Posterior vena cava (tissue), 2 donors: ENCODE data around the gene CD34. TPM values are rescaled to one million over a fixed set of nuclear protein-coding genes. Genes with fewer than 3 reads are reported as not detected.

Source experiments
- DNase-seq: peaks from one replicate; pipeline ENCODE4 v3.0.0-alpha.2; 2020; ENCODE audit warnings: low spot score
- intact Hi-C, 2 donors: fragments of 100-400 bp; cut with DNase I; formaldehyde crosslinking; loops; one replicate each; pipeline versions ENCODE4 v1.14.1 to v1.14.2; 2022 to 2023
- total RNA-seq, 2 donors: library from RNA; stranded (reverse); fragmentation: NEBNext Ultra II Directional; extraction: Animal tissue kit (Norgen Biotek cat#: 25700); gene quantifications; one replicate each; pipeline ENCODE4 v1.2.1, GENCODE V29; 2021
- donor health status: DM: yes; HTN: yes; CAD: no.
- donor health status: DM: yes; HTN: yes; CAD: no.

CD34 gene
- total RNA-seq, 2 donors from 2014 or later = 58.1 to 154 TPM

- intact Hi-C loops = no loop called here
- no peak for DNase-seq
These were observed 6.5 kb downstream of the CD34 start for GRCh38 chr1:207904391-207904790.

- intact Hi-C loops = no loop called here
- DNase-seq = no peak
These were observed 7.2 kb downstream of the CD34 start for GRCh38 chr1:207903767-207904166.

- intact Hi-C loops = no loop called here
- DNase-seq = no peak
These were observed 7.9 kb downstream of the CD34 start for GRCh38 chr1:207903053-207903452.

- no peak for DNase-seq
- intact Hi-C loops = no loop called here
These were observed 8.4 kb downstream of the CD34 start for GRCh38 chr1:207902566-207902965.

- DNase-seq = no peak
- intact Hi-C loops = no loop called here
These were observed 9.8 kb downstream of the CD34 start for GRCh38 chr1:207901041-207901653.

GRCh38 chr1:207898836-207899235, 12.1 kb downstream of the CD34 start:
- intact Hi-C loops = loop anchor here in 1 of 2 donors (5.0 kb wide), 1 partner anchor 58 kb away; no protein-coding TSS in a partner anchor
- no peak for DNase-seq

- intact Hi-C loops = loop anchor here in 1 of 2 donors (5.0 kb wide), 1 partner anchor 59 kb away; no protein-coding TSS in a partner anchor
- no peak for DNase-seq
These were observed 12.7 kb downstream of the CD34 start for GRCh38 chr1:207898260-207898659.

- intact Hi-C loops = loop anchor here in 1 of 2 donors (5.0 kb wide), 1 partner anchor 60 kb away; no protein-coding TSS in a partner anchor
- DNase-seq = no peak
These were observed 13.7 kb downstream of the CD34 start for GRCh38 chr1:207897188-207897587.

- DNase-seq = no peak
- intact Hi-C loops = loop anchor here in 1 of 2 donors (5.0 kb wide), 1 partner anchor 61 kb away; no protein-coding TSS in a partner anchor
These were observed 14.4 kb downstream of the CD34 start for GRCh38 chr1:207896547-207896946.

GRCh38 chr1:207894704-207895103, 16.2 kb downstream of the CD34 start:
- intact Hi-C loops = loop anchor here in 1 of 2 donors (5.0 kb wide), 1 partner anchor 63 kb away; no protein-coding TSS in a partner anchor
- DNase-seq = no peak

- DNase-seq = no peak
- intact Hi-C loops = no loop called here
These were observed 17.0 kb downstream of the CD34 start for GRCh38 chr1:207893737-207894582.

- no peak for DNase-seq
- intact Hi-C loops = no loop called here
These were observed 18.2 kb downstream of the CD34 start for GRCh38 chr1:207892764-207893163.

GRCh38 chr1:207891148-207891547, 19.8 kb downstream of the CD34 start:
- intact Hi-C loops = no loop called here

GRCh38 chr1:207890136-207890738, 20.7 kb downstream of the CD34 start:
- intact Hi-C loops = no loop called here
- peak; percentile 85 for DNase-seq

More at GRCh38 chr1:207891148-207891547, 19.8 kb downstream of the CD34 start:
- DNase-seq = no peak

GRCh38 chr1:207888652-207889051, 22.3 kb downstream of the CD34 start:
- intact Hi-C loops = loop anchor here (5.0 kb wide), 2 partner anchors 74 to 79 kb away; no protein-coding TSS in a partner anchor

GRCh38 chr1:207887542-207888201, 23.3 kb downstream of the CD34 start:
- no peak for DNase-seq
- intact Hi-C loops = loop anchor here (5.0 kb wide), 2 partner anchors 75 to 80 kb away; no protein-coding TSS in a partner anchor

More at GRCh38 chr1:207888652-207889051, 22.3 kb downstream of the CD34 start:
- DNase-seq = no peak

- intact Hi-C loops = loop anchor here (5.0 kb wide), 2 partner anchors 76 to 81 kb away; no protein-coding TSS in a partner anchor
- DNase-seq = no peak
These were observed 24.7 kb downstream of the CD34 start for GRCh38 chr1:207886227-207886626.

GRCh38 chr1:207885129-207886032, 25.5 kb downstream of the CD34 start:
- DNase-seq = peak; percentile 95
- intact Hi-C loops = loop anchor here (5.0 kb wide), 2 partner anchors 77 to 82 kb away; no protein-coding TSS in a partner anchor
